Stimulated activated CD4-positive, alpha-beta T cell treated with anti-CD3 and anti-CD28 coated beads, TNF-alpha, amount 100 ng/mL, for 24 hours (primary cell): Measurements from ENCODE around the gene LGALS3BP.

Experiments
- DNase-seq, 3 experiments: peaks; one replicate each; pipeline ENCODE4 v3.0.0-alpha.2; 2020; ENCODE audit warnings: low read depth in 3 of 3

LGALS3BP gene

DNA sequence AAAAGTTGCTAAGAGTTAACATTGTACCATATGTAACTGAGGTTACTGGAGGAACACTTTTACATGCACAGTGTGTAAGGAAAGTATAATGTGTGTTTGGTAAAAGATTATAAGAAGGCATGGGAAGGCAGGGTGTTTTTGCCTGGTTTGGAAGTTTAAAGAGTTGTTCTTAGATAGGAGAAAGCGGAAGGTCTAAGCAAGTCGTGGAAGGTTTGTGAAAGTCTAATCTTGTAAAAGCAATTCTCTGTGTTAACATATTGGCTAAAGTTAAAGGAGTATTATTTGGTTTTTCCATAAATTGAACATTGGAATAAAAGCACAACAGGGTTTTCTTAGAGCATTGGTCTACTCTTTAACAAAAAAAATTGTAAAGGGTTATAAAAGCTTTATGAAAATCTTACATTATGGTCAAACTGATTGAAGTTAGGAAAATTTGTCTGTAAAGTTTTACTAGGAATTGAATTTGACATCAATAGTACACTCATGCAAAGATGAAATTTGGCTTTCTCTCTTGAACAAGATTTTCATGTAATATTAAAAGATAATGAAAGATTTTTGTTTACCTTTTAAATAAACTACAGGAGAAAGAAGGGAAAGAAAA is 34.5 kb upstream of the LGALS3BP start:
- no peak for DNase-seq

DNA sequence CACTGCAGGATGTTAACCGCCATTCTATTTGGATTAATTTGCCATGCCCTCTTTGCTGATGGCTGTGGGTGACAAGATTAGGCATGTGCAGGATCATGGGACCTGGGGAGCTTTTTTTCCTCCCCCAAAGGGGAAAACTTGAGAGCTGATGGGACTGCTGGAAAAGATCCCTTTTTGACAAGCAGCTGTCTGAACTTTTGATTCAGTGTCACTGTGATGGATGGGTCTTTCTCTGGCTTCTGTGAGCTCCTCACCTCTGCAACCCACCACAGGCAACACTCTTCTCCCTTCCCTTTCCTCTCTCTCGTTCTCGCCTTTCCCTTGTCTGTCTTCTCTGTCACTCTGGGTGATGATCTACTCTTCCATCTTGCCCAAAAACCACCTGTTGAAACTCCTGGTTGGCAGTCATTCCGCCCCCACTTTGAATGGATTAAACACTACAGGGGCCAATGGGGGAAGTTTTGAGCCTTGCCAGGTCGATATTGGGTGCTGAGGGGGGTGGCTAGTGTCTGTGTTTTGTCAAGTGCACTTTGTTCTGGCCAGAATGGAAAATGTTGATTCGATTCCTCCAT is 32.9 kb upstream of the LGALS3BP start:
- DNase-seq: no peak

DNA sequence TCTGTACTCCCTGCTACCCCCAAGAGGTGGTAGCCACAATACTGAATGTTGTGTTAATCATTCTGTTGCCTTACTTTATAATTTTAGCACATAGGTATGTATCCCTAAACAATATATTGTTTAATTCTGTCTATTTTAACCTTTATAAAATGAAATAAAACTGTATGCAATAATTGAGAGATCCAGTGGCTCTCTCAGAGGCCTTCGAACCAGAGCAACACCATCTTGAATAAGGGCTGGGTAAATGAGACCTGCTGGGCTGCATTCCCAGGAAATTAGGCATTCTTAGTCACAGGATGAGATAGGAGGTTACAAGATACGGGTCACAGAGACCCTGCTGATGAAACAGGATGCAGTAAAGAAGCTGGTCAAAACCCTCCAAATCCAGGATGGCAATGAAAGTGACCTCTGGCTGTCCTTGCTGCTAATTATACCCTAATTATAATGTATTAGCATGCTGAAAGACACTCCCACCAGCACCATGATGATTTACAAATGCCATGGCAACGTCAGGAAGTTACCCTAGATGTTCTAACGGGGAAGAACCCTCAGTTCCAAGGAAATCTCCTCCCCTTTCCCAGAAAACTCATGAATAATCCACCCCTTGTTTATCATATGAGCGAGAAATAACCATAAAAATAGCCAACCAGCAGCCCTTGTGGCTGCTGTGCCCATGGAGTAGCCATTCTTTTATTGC is 31.9 kb upstream of the LGALS3BP start:
- DNase-seq: no peak

- no peak for DNase-seq
These were observed 30.6 kb upstream of the LGALS3BP start for GRCh38 chr17:79010304-79010646.

GRCh38 chr17:79009397-79010303 is 29.9 kb upstream of the LGALS3BP start, which contains the start of gene CANT1:
TSS of gene CANT1 (minus strand) at chr17:79009764. CDS start at chr17:78997622, 12,142 bp downstream.
- peak; percentile 58 to 78 (median 62) for DNase-seq

DNA sequence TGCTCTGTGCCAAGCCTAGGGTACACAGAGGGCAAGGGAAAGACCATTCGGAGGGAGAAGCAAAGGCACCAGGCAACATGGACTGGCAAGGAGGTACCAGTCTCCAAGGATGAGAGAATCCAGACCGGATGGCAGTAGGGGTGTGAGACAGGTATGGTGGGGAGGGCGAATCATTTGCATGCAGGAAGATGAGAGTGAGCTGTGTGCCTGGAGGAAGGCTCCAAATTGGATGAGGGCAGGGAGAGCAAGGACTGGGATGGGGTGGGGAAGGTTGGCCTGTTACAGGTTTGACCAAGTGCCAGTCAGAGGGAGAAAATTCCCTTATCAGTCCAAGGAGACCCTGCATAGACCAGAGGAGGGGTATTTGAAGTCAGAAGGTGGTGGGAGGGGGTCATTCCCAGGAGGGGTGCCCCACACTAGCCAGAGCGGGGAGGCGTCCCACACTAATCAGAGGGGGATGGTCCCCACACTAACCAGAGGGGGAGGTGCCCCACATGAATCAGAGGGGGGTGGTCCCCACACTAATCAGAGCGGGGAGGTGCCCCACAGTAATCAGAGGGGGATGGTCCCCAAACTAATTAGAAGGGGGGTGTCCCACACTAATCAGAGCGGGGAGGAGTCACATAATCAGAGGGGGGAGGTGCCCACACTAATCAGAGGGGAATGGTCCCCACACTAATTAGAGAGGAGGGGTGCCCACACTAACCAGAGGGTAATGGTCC is 29.1 kb upstream of the LGALS3BP start:
- no peak for DNase-seq

- no peak for DNase-seq
These were observed 28.0 kb upstream of the LGALS3BP start for GRCh38 chr17:79007504-79008381.

- DNase-seq: no peak
These were observed 27.2 kb upstream of the LGALS3BP start for GRCh38 chr17:79006794-79007503.

DNA sequence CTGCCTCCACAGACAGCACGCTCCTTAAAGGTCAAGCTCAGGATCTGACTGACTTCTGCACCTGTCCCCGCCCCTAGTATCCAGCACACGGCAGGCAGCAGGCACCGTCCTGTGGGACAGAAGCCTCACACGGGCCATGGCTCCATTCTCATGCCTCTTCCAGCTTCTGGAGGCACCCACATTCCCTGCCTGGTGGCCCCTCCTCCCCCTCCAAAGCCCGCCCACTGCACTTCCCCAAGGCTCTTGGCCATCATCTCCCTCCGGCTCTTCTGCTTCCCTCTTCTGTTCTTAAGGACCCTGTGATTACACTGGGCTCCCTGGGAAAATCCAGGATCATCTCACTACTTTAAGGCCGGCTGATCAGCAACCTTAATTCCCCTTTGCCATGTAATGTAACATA is 26.3 kb upstream of the LGALS3BP start:
- no peak for DNase-seq

GRCh38 chr17:79005063-79005861 is 25.5 kb upstream of the LGALS3BP start:
- DNase-seq: no peak

DNA sequence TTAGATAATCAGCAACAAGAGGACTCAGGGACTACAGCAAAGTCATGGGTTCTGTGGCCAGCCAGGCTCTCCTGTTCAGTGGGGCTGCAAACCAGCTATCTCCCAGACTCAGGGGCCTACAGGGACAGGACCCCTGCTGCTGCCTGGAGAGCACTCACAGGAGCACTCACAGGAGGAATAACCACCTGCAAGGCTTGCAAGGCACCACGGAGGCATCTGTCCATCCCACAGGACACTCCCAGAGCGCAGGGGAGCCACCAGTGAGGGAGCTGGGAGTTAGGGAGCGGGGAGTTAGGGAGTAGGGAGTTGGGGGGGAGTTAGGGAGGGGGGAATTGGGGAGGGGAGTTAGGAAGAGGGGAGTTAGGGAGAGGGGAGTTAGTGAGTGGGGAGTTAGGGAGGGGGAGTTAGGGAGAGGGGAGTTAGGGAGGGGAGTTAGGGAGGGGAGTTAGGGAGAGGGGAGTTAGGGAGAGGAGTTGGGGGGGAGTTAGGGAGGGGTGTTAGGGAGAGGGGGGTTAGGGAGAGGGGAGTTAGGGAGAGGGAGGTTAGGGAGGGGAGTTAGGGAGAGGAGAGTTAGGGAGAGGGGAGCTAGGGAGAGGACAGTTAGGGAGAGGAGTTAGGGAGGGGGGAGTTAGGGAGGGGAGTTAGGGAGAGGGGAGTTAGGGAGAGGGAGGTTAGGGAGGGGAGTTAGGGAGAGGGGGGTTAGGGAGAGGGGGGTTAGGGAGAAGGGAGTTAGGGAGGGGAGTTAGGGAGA is 24.1 kb upstream of the LGALS3BP start:
- DNase-seq: no peak

DNA sequence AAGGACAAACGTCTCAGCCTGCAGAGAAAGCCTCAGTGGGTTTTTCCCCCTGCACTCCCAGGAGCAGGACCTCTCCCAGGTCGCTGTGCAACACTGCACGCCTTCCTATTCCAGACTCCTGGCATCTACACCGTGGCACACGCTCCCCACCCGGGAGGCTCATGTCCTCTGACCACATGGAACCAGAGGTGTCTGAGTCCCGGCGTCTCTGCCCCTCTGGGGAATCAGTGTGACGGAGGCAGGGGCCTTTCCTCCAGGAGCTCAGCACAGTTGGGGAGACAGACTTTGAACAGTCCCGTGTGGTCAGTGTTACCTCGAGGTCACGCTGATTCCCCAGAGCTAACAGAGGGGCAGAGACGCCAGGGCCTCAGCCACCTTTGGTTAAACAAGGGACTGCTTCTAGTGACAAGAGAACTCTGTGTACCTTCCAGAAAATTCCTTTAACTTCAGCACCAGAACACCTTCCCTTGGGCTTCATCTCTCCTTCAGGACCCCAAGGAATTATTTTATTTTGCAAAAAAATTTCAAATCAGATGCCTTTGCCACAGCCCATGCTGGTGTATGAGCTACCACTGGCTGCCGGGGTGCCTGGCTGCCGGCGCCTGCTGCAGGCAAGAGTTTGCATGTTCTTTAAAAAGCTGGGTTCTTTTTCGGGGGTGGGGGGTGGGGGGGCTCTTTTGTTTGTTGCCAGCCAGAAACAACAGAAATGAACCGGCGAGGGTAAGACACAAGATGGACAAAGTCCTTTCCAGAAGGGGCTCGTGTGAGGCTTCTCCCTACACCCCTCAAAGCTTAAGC is 23.3 kb upstream of the LGALS3BP start:
- DNase-seq: no peak

- DNase-seq: no peak
These were observed 22.6 kb upstream of the LGALS3BP start for GRCh38 chr17:79002291-79002690.

DNA sequence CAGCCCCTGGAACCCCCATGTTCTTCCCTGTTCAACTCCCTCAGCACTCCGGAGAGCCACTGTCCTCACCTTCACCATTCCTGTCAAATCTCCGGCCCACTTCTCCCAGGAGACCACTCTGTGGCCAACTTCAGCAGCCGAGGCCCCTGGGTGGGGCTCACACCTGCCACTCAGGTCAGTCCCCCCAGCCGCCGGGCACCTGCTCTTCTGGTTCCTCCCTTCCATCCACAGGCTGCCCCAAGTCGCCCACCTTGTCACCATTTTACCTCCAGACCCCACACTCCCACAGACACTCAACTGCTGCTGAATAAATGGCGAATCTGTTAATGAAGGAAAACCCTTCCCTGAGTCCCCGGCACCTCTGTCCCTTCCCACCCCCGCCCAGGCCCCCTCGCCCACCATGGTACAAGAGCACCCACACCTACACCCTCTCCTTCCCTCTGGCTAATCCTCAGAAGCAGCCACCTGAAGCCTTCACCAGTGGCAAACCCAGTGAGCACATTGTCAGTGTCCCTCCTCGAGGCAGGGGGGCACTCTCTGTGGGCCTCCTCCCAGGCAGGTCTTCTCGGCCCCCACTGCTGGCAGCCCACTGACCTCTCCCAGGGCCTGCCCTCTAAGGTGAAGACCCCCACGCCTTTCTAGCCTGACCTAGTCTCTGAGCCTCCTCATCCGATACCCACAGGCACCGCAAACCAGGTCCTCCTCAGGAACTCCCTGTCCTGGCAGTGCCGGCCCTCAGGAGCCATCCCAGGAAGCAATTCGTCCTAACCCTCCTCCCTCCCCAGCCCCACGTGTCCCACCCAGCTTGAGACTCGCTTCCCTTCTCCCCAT is 21.7 kb upstream of the LGALS3BP start:
- DNase-seq: no peak

GRCh38 chr17:79000396-79001189 is 20.9 kb upstream of the LGALS3BP start:
- DNase-seq: no peak

GRCh38 chr17:78999947-79000395 is 20.2 kb upstream of the LGALS3BP start:
- DNase-seq: no peak
